NCI-H1417 treated with DMSO at 0.1 percent for 48 hours (cell line): Measurements from ENCODE around the gene MAEL.
"Not testable (repeated sequence)": the region's sequence is repeated elsewhere in the genome, so short reads cannot be mapped to it uniquely, and the experiment has no call there.

Experiments used
- DNase-seq: peaks from one replicate; lab custom pipeline; 2025; lab: John Stamatoyannopoulos, UW

Gene MAEL

GRCh38 chr1:166978821-166979220 lies 10.3 kb upstream of the MAEL start:
- no peak for DNase-seq

- peak; percentile 84 for DNase-seq
Measured at GRCh38 chr1:166980383-166980782, 8.7 kb upstream of the MAEL start.

GRCh38 chr1:166980818-166981217 lies 8.3 kb upstream of the MAEL start:
- no peak for DNase-seq

- DNase-seq = no peak
Measured at GRCh38 chr1:166981589-166981988, 7.5 kb upstream of the MAEL start.

GRCh38 chr1:166999075-166999474 lies 10.0 kb downstream of the MAEL start:
- no peak for DNase-seq

GRCh38 chr1:166999500-167000055 lies 10.5 kb downstream of the MAEL start:
- no peak for DNase-seq

- no peak for DNase-seq
Measured at GRCh38 chr1:167000546-167000945, 11.5 kb downstream of the MAEL start.

- DNase-seq = no peak
Measured at GRCh38 chr1:167002354-167002753, 13.3 kb downstream of the MAEL start.

- no peak for DNase-seq
Measured at GRCh38 chr1:167003711-167004110, 14.6 kb downstream of the MAEL start.

- DNase-seq = no peak
Measured at GRCh38 chr1:167011560-167012191, 22.6 kb downstream of the MAEL start.

- DNase-seq = no peak
Measured at GRCh38 chr1:167012570-167012969, 23.5 kb downstream of the MAEL start.

GRCh38 chr1:167013108-167013929 lies 24.2 kb downstream of the MAEL start:
- DNase-seq = no peak

GRCh38 chr1:167016100-167016750 lies 27.1 kb downstream of the MAEL start:
- no peak for DNase-seq

- no peak for DNase-seq
Measured at GRCh38 chr1:167022384-167022783, 33.3 kb downstream of the MAEL start.

- not testable (repeated sequence) for DNase-seq
Measured at GRCh38 chr1:167029553-167029952, 40.5 kb downstream of the MAEL start.

- DNase-seq = no peak
Measured at GRCh38 chr1:167033646-167034045, 44.6 kb downstream of the MAEL start.

GRCh38 chr1:167043752-167044488 lies 54.8 kb downstream of the MAEL start:
- peak; percentile 84 for DNase-seq

GRCh38 chr1:167051907-167052306 lies 62.8 kb downstream of the MAEL start:
- no peak for DNase-seq

GRCh38 chr1:167052389-167052788 lies 63.3 kb downstream of the MAEL start:
- no peak for DNase-seq

GRCh38 chr1:167054531-167054930 lies 65.5 kb downstream of the MAEL start:
- no peak for DNase-seq

GRCh38 chr1:167054946-167055630 lies 66.0 kb downstream of the MAEL start:
- no peak for DNase-seq
